GM18505 (cell line): ENCODE results near the gene CHRND.

Experiments
- ATAC-seq: cut with Tn5 transposase; IDR thresholded peaks from one replicate; pipeline ENCODE4 v1.9.1; 2021; ENCODE audit not compliant: unreplicated experiment
- POLR2A ChIP-seq: IDR thresholded peaks from 4 replicates; pipeline ENCODE4 v1.6.1; 2011; ENCODE audit warnings: borderline replicate concordance; ENCODE audit not compliant: insufficient read depth, insufficient read length; ENCODE audit errors: extremely low read depth

CHRND gene

GRCh38 chr2:232525791-232526371 is at the start of gene CHRND:
Gene CHRND, plus strand, starts transcription at chr2:232526160. Its CDS starts 56 bp downstream, at chr2:232526216.
- TF ChIP-seq POLR2A: no peak
- no peak for ATAC-seq

GRCh38 chr2:232476791-232477190 is 49.2 kb upstream of the CHRND start:
- no peak for ATAC-seq
- TF ChIP-seq POLR2A: no peak

GRCh38 chr2:232477751-232478510 is 48.0 kb upstream of the CHRND start:
- ATAC-seq: no peak
- TF ChIP-seq POLR2A: no peak

GRCh38 chr2:232478571-232479340 is 47.2 kb upstream of the CHRND start:
- no peak for ATAC-seq
- no peak for TF ChIP-seq POLR2A

- ATAC-seq: no peak
These were observed 46.4 kb upstream of the CHRND start for GRCh38 chr2:232479341-232480200.

GRCh38 chr2:232480201-232481190 is 45.5 kb upstream of the CHRND start:
- no peak for ATAC-seq
- TF ChIP-seq POLR2A: no peak

More at GRCh38 chr2:232479341-232480200, 46.4 kb upstream of the CHRND start:
- TF ChIP-seq POLR2A: no peak

GRCh38 chr2:232481322-232482140 is 44.4 kb upstream of the CHRND start:
- no peak for TF ChIP-seq POLR2A
- no peak for ATAC-seq

GRCh38 chr2:232482301-232483238 is 43.4 kb upstream of the CHRND start:
- no peak for TF ChIP-seq POLR2A
- no peak for ATAC-seq

- no peak for TF ChIP-seq POLR2A
- no peak for ATAC-seq
These were observed 42.5 kb upstream of the CHRND start for GRCh38 chr2:232483311-232483922.

GRCh38 chr2:232483923-232484627 is 41.9 kb upstream of the CHRND start:
- ATAC-seq: no peak
- no peak for TF ChIP-seq POLR2A
